GM12892 (cell line): ENCODE results near the gene TCP11L1.

Experiments
- POLR2A ChIP-seq: IDR thresholded peaks from 2 replicates; pipeline ENCODE4 v1.6.1; 2011; ENCODE audit warnings: low read depth, low read length, control low read depth
- TAF1 ChIP-seq: IDR thresholded peaks from 2 replicates; pipeline ENCODE4 v1.6.1; 2011; ENCODE audit warnings: low read depth, mild to moderate bottlenecking, control low read depth, low read length, borderline replicate concordance

- TF ChIP-seq POLR2A, result no peak
- no peak for TF ChIP-seq TAF1
Observed at GRCh38 chr11:33021937-33022336, 17.4 kb upstream of the TCP11L1 start.
